ENCODE results near the gene CDK11A. TPM values are rescaled to one million over a fixed set of nuclear protein-coding genes. Genes with fewer than 3 reads are reported as not detected.
"Not testable (repeated sequence)": the region's sequence is repeated elsewhere in the genome, so short reads cannot be mapped to it uniquely, and the experiment has no call there.

Gene CDK11A
- total and polyA plus RNA-seq, 2 donors (not counting 3 experiments of a cell fraction or from before 2014, with no cell fraction given) = 30.7 to 50.4 TPM

- H3K4me2 ChIP-seq (ENCODE audit: insufficient read depth, low read length); H2AFZ ChIP-seq (ENCODE audit: low read depth, low read length); POLR2A ChIA-PET; H3K27me3 ChIP-seq (ENCODE audit: control insufficient read depth in 2 of 2, insufficient read depth in 2 of 2, low read length in 2 of 2); H3K9me1 ChIP-seq (replicated peaks; ENCODE audit: control insufficient read depth, extremely low read depth, insufficient read depth, low read length); H3K27ac ChIP-seq (ENCODE audit: insufficient read depth, low read depth, low read length); intact Hi-C loops (cut with micrococcal nuclease); H3K9me3 ChIP-seq (replicated peaks; ENCODE audit: control insufficient read depth, insufficient read depth, low read length); H3K4me1 ChIP-seq (ENCODE audit: control insufficient read depth, extremely low read depth, insufficient read depth, low read length); BruUV-seq (replicated peaks); CTCF ChIA-PET; dilution Hi-C loops (cut with MboI; ENCODE audit: extremely low pct_ligation_motif_present, low sequenced_read_pairs); FAIRE-seq; H3K79me2 ChIP-seq (ENCODE audit: control insufficient read depth, insufficient read depth, low read length); H4K20me1 ChIP-seq (replicated peaks; ENCODE audit: control insufficient read depth, extremely low read depth, insufficient read depth, low read length); H3K4me3 ChIP-seq (replicated peaks in 1 of 3; ENCODE audit: insufficient read depth in 1 of 3, low read depth in 1 of 3, low read length in 3 of 3); DNase-seq (ENCODE audit: low read depth, low spot score); H3K9ac ChIP-seq (replicated peaks; ENCODE audit: extremely low read depth, insufficient read depth, low read length): not testable (repeated sequence)
- H3K36me3 ChIP-seq (ENCODE audit: control insufficient read depth in 2 of 2, extremely low read depth in 1 of 2, insufficient read depth in 2 of 2, low read length in 2 of 2) = peaks cover 0 to 16% of the 10 kb centered on the region in 2 experiments
These were observed 48.9 kb downstream of the CDK11A start for GRCh38 chr1:1675218-1675617.

- H4K20me1 ChIP-seq (replicated peaks; ENCODE audit: control insufficient read depth, extremely low read depth, insufficient read depth, low read length); dilution Hi-C loops (cut with MboI; ENCODE audit: extremely low pct_ligation_motif_present, low sequenced_read_pairs); intact Hi-C loops (cut with micrococcal nuclease); H3K27me3 ChIP-seq (ENCODE audit: control insufficient read depth in 2 of 2, insufficient read depth in 2 of 2, low read length in 2 of 2); FAIRE-seq; H3K79me2 ChIP-seq (ENCODE audit: control insufficient read depth, insufficient read depth, low read length); H3K27ac ChIP-seq (ENCODE audit: insufficient read depth, low read depth, low read length); H2AFZ ChIP-seq (ENCODE audit: low read depth, low read length); H3K9me3 ChIP-seq (replicated peaks; ENCODE audit: control insufficient read depth, insufficient read depth, low read length); H3K4me2 ChIP-seq (ENCODE audit: insufficient read depth, low read length); H3K4me1 ChIP-seq (ENCODE audit: control insufficient read depth, extremely low read depth, insufficient read depth, low read length); BruUV-seq (replicated peaks); DNase-seq (ENCODE audit: low read depth, low spot score); H3K9ac ChIP-seq (replicated peaks; ENCODE audit: extremely low read depth, insufficient read depth, low read length); H3K4me3 ChIP-seq (replicated peaks in 1 of 3; ENCODE audit: insufficient read depth in 1 of 3, low read depth in 1 of 3, low read length in 3 of 3); H3K9me1 ChIP-seq (replicated peaks; ENCODE audit: control insufficient read depth, extremely low read depth, insufficient read depth, low read length); POLR2A ChIA-PET; CTCF ChIA-PET: not testable (repeated sequence)
- peaks cover 0 to 16% of the 10 kb centered on the region in 2 experiments for H3K36me3 ChIP-seq (ENCODE audit: control insufficient read depth in 2 of 2, extremely low read depth in 1 of 2, insufficient read depth in 2 of 2, low read length in 2 of 2)
These were observed 49.4 kb downstream of the CDK11A start for GRCh38 chr1:1674806-1675205.

Measured in endothelial cell of umbilical vein (primary cell).